ENCODE results near the gene GFRA1.

DNA sequence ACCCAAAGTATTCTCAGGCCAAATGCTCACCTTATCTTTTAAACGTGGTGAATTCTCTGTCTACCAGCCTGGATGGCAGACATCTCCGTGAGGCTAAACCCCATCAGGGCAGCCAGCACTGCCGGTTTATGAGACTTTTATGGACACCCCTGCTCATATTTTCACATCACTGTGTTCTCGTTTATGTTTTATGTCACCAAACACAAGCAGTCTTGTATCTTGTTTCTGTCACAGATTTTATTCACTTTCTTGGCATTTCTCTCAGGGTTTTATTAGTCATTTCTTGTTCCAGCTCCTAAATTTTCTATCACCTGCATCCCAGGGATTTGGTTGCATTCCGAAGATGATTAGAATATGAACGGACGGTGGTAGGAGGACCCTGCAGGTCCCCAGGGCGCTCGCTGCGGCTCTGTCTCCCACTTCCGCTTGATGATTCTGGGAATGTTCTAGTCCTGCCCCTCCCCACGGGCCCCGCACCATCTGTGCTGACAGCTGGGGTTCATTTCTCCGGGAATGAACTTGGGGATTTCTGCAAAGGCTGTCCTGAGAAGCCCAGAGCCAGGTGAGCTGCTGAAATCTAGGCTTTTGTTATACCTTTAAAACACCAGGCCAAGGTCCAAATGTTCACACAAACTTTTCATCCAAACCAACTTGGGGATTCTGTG lies 217.6 kb downstream of the GFRA1 start:
- no peak for TF ChIP-seq POLR2A (IDR thresholded peaks at IDR 0.05; ENCODE audit: borderline replicate concordance, extremely low read depth, insufficient read depth, insufficient read length)
- no peak for TF ChIP-seq EZH2phosphoT487 (IDR thresholded peaks at IDR 0.05; ENCODE audit: borderline replicate concordance)
- TF ChIP-seq, protein P1, sequence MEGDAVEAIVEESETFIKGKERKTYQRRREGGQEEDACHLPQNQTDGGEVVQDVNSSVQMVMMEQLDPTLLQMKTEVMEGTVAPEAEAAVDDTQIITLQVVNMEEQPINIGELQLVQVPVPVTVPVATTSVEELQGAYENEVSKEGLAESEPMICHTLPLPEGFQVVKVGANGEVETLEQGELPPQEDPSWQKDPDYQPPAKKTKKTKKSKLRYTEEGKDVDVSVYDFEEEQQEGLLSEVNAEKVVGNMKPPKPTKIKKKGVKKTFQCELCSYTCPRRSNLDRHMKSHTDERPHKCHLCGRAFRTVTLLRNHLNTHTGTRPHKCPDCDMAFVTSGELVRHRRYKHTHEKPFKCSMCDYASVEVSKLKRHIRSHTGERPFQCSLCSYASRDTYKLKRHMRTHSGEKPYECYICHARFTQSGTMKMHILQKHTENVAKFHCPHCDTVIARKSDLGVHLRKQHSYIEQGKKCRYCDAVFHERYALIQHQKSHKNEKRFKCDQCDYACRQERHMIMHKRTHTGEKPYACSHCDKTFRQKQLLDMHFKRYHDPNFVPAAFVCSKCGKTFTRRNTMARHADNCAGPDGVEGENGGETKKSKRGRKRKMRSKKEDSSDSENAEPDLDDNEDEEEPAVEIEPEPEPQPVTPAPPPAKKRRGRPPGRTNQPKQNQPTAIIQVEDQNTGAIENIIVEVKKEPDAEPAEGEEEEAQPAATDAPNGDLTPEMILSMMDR (IDR thresholded peaks at IDR 0.05 in 2 of 3, conservative IDR thresholded peaks at IDR 0.05 in 1 of 3; ENCODE audit: borderline replicate concordance in 1 of 3, insufficient read depth in 1 of 3, low read depth in 2 of 3, low read length in 2 of 3): no peak
- TF ChIP-seq RAD21 (IDR thresholded peaks at IDR 0.05; ENCODE audit: low read depth): no peak
- TF ChIP-seq FOSL1 (IDR thresholded peaks at IDR 0.05; ENCODE audit: low read depth): no peak
- TF ChIP-seq, protein P2, sequence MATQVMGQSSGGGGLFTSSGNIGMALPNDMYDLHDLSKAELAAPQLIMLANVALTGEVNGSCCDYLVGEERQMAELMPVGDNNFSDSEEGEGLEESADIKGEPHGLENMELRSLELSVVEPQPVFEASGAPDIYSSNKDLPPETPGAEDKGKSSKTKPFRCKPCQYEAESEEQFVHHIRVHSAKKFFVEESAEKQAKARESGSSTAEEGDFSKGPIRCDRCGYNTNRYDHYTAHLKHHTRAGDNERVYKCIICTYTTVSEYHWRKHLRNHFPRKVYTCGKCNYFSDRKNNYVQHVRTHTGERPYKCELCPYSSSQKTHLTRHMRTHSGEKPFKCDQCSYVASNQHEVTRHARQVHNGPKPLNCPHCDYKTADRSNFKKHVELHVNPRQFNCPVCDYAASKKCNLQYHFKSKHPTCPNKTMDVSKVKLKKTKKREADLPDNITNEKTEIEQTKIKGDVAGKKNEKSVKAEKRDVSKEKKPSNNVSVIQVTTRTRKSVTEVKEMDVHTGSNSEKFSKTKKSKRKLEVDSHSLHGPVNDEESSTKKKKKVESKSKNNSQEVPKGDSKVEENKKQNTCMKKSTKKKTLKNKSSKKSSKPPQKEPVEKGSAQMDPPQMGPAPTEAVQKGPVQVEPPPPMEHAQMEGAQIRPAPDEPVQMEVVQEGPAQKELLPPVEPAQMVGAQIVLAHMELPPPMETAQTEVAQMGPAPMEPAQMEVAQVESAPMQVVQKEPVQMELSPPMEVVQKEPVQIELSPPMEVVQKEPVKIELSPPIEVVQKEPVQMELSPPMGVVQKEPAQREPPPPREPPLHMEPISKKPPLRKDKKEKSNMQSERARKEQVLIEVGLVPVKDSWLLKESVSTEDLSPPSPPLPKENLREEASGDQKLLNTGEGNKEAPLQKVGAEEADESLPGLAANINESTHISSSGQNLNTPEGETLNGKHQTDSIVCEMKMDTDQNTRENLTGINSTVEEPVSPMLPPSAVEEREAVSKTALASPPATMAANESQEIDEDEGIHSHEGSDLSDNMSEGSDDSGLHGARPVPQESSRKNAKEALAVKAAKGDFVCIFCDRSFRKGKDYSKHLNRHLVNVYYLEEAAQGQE (IDR thresholded peaks at IDR 0.05; ENCODE audit: low read depth): no peak
- TF ChIP-seq, protein P3, sequence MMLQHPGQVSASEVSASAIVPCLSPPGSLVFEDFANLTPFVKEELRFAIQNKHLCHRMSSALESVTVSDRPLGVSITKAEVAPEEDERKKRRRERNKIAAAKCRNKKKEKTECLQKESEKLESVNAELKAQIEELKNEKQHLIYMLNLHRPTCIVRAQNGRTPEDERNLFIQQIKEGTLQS (IDR thresholded peaks at IDR 0.05): no peak
- no peak for TF ChIP-seq POLR2AphosphoS5 (IDR thresholded peaks at IDR 0.05; ENCODE audit: low read depth, low read length)
- no peak for TF ChIP-seq EZH2 (IDR thresholded peaks at IDR 0.05)
- no peak for TF ChIP-seq SP1 (IDR thresholded peaks at IDR 0.05; ENCODE audit: low read depth)
